ENCODE data around the gene NKAIN2.

GRCh38 chr6:124748778-124749177 lies 945.1 kb downstream of the NKAIN2 start:
- TF ChIP-seq CTCF (IDR thresholded peaks at IDR 0.05) (no peak), USF2 (IDR thresholded peaks at IDR 0.05; ENCODE audit: borderline replicate concordance, low read depth, low read length) (no peak), POLR2AphosphoS5 (IDR thresholded peaks at IDR 0.05; ENCODE audit: low read depth, low read length) (no peak), FOXJ3 (CRISPR knock-in tag; IDR thresholded peaks at IDR 0.05) (no peak), EP300 (IDR thresholded peaks at IDR 0.05; ENCODE audit: borderline replicate concordance in 1 of 2, low read depth in 1 of 2, low read length in 1 of 2) (no peak), USF1 (IDR thresholded peaks at IDR 0.05; ENCODE audit: borderline replicate concordance, low read depth) (no peak), FOSL2 (IDR thresholded peaks at IDR 0.05; ENCODE audit: borderline replicate concordance, low read depth) (no peak), TEAD4 (IDR thresholded peaks at IDR 0.05; ENCODE audit: borderline replicate concordance, insufficient read depth) (no peak)

Data from SK-N-SH (cell line).